Parathyroid adenoma (tissue), 2 donors: ENCODE data around the gene PXK.

Experiments used
- H2AFZ ChIP-seq: fragments of 300-600 bp; sonication (generic); one replicate; pipeline ENCODE4 v1.7.0; 2017; ENCODE audit warnings: antibody characterized with exemption, mild to moderate bottlenecking
- H3K27ac ChIP-seq: fragments of 300-600 bp; sonication (generic); one replicate; pipeline ENCODE4 v1.7.0; 2017
- H3K27me3 ChIP-seq: fragments of 300-600 bp; sonication (generic); one replicate; pipeline ENCODE4 v1.7.0; 2017; ENCODE audit warnings: low read length; ENCODE audit not compliant: control insufficient read depth, insufficient read depth
- H3K36me3 ChIP-seq: fragments of 300-600 bp; sonication (generic); one replicate; pipeline ENCODE4 v1.7.0; 2017; ENCODE audit warnings: low read length; ENCODE audit not compliant: control insufficient read depth, insufficient read depth
- H3K4me1 ChIP-seq: fragments of 300-600 bp; sonication (generic); one replicate; pipeline ENCODE4 v1.7.0; 2017; ENCODE audit warnings: control low read depth
- H3K4me2 ChIP-seq: fragments of 300-600 bp; sonication (generic); one replicate; pipeline ENCODE4 v1.7.0; 2017; ENCODE audit warnings: low read length
- H3K4me3 ChIP-seq: fragments of 300-600 bp; sonication (generic); one replicate; pipeline ENCODE4 v1.7.0; 2017; ENCODE audit warnings: low read depth, low read length
- H3K79me2 ChIP-seq: fragments of 300-600 bp; sonication (generic); one replicate; pipeline ENCODE4 v1.7.0; 2017; ENCODE audit warnings: control low read depth
- H3K9ac ChIP-seq: fragments of 300-600 bp; sonication (generic); one replicate; pipeline ENCODE4 v1.7.0; 2017; ENCODE audit warnings: mild to moderate bottlenecking
- H3K9me3 ChIP-seq: fragments of 300-600 bp; sonication (generic); one replicate; pipeline ENCODE4 v1.7.0; 2017; ENCODE audit warnings: low read length; ENCODE audit not compliant: control insufficient read depth
- TF ChIP-seq, protein P1 (sequence below): fragments of 300-600 bp; sonication (generic); IDR thresholded peaks from one replicate; pipeline ENCODE4 v1.7.0; 2017; ENCODE audit warnings: antibody characterized with exemption, mild to moderate bottlenecking
- donor health status: primary hyperparathyroidism.

The PXK gene

DNA sequence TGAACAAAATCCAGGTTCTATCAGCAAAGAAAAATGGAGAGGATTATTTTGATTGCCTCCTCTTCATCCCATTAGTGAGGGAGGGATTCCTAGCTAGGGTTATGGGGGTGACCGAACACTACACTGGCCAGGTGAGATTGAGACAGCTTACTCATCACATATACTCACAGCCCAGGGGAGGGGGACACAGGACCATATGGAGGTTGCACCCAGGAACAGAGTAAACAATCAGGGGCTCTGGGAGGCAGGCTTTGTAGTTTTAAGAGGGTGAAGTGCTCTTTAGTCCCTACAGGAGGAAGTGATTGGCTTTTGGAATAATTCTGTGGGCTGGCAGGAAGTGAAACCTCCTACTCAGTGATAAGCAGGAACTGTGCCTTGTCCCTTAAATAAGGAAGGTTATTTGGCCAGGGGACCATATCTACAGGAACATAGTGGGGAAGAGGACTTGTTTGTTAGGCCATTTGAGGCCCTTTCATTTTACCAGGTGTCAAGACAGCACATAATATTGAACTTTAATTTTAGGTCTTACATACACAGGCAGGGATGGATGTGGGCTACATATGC lies 141.7 kb downstream of the PXK start:
- Histone ChIP-seq H3K27me3 (no peaks in the 10 kb centered on the region), H3K4me2 (no peak overlapping the region), H3K4me3 (no peak overlapping the region), H3K9me3 (no peaks in the 10 kb centered on the region), H3K9ac (no peak overlapping the region), H3K36me3 (no peaks in the 10 kb centered on the region), H3K4me1 (peaks cover 4% of the 10 kb centered on the region), H3K27ac (no peak overlapping the region), H2AFZ (no peak overlapping the region), H3K79me2 (no peaks in the 10 kb centered on the region)
- TF ChIP-seq, protein P1, sequence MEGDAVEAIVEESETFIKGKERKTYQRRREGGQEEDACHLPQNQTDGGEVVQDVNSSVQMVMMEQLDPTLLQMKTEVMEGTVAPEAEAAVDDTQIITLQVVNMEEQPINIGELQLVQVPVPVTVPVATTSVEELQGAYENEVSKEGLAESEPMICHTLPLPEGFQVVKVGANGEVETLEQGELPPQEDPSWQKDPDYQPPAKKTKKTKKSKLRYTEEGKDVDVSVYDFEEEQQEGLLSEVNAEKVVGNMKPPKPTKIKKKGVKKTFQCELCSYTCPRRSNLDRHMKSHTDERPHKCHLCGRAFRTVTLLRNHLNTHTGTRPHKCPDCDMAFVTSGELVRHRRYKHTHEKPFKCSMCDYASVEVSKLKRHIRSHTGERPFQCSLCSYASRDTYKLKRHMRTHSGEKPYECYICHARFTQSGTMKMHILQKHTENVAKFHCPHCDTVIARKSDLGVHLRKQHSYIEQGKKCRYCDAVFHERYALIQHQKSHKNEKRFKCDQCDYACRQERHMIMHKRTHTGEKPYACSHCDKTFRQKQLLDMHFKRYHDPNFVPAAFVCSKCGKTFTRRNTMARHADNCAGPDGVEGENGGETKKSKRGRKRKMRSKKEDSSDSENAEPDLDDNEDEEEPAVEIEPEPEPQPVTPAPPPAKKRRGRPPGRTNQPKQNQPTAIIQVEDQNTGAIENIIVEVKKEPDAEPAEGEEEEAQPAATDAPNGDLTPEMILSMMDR, result no peak

DNA sequence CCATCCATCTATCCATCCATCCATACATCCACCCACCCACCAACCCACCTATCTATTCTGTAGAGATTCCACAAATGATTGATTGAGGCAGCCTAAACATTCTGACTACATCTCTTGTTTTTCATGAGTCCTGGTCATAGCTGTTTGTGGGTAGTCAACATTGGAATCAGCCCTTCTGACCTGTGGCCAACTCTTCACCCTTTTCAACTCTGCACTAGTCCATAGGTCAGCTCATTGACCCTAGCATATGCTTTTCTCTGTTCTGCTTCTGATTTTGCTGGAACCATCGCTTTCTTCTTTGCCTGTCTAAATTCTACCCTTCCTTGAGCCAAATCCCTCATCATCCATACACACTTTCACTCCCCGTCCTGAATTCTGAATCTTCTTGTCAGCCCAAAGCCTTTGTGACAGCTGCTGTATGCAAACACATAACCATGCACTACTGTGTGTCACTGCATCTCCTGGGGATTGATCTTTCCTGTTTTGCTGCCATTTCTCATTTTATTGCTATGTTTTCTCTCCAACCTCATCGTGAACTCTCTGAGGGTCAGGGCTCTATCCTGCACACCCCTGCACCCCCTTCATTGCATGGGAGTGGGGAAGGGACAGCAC lies 142.4 kb downstream of the PXK start:
- Histone ChIP-seq H3K9ac (no peak overlapping the region), H3K79me2 (no peaks in the 10 kb centered on the region), H3K36me3 (no peaks in the 10 kb centered on the region), H3K4me3 (no peak overlapping the region), H3K27me3 (no peaks in the 10 kb centered on the region), H3K9me3 (no peaks in the 10 kb centered on the region), H3K27ac (no peak overlapping the region), H3K4me2 (no peak overlapping the region), H2AFZ (no peak overlapping the region), H3K4me1 (peaks cover 4% of the 10 kb centered on the region)
- TF ChIP-seq, protein P1, result no peak
